KOPT-K1 (cell line): ENCODE data around the gene ZP2.
"Not testable (repeated sequence)": the region's sequence is repeated elsewhere in the genome, so short reads cannot be mapped to it uniquely, and the experiment has no call there.

Experiments
- H3K27ac ChIP-seq: fragments of 200-600 bp; sonication (generic); 2 replicates; pipeline ENCODE4 v1.5.1; 2016; ENCODE audit warnings: antibody characterized with exemption, mild to moderate bottlenecking, low read depth, low read length; ENCODE audit not compliant: poor library complexity, severe bottlenecking
- H3K36me3 ChIP-seq: fragments of 200-600 bp; sonication (generic); 2 replicates; pipeline ENCODE4 v1.5.1; 2017; ENCODE audit warnings: antibody characterized with exemption, mild to moderate bottlenecking, low read length, moderate library complexity; ENCODE audit not compliant: insufficient read depth
- H3K9me3 ChIP-seq: fragments of 200-600 bp; sonication (generic); 2 replicates; pipeline ENCODE4 v1.5.1; 2017; ENCODE audit warnings: antibody characterized with exemption, low read length, mild to moderate bottlenecking; ENCODE audit not compliant: insufficient read depth, poor library complexity, severe bottlenecking

The ZP2 gene

DNA sequence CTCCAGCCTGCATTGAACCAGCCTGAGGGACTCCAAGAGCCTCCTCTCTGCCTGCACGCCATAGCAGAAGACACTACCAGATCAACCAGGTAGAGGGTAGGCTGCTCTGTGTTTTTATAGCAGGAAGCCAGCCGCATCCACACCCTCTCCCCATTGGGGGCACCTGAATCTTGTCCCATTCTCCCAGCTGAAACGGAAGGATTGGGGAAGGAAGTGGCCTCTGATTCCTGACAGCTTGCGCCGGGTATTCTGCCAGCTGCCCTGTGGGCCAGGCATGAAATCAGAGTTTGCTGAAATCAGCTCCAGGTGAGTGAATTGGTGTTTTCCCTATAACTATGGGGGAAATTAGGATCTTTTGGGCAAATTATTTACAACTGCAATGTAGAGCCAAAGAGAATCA lies at the start of gene ZP2:
Gene ZP2 (minus strand): TSS at position 89 of the 400 bp plus-strand sequence. CDS start 27 bp downstream, at position 62.
- no peak within 1 kb of the TSS for H3K27ac ChIP-seq
- H3K9me3 ChIP-seq: no peaks in the 10 kb centered on the region
- H3K36me3 ChIP-seq: no peaks in the 10 kb centered on the region

DNA sequence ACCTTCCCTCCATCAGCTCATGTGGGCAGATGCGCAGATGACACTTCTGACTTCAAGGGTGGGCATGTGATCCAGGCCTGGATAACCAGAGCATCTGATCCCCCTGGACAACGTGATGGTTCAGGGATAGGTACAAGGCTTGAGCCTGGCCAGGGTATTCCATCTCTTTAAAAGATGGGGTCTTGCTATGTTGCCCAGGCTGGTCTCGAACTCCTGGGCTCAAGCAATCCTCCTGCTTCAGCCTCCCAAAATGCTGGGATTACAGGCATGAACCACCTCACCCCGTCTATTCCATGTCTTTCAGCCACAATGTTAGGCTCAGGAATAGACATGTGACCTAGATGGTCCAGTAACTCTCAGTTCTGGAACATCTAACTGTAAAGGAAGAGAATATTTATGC lies 45.9 kb upstream of the ZP2 start:
- no peaks in the 10 kb centered on the region for H3K36me3 ChIP-seq
- no peaks in the 10 kb centered on the region for H3K9me3 ChIP-seq
- H3K27ac ChIP-seq: no peak overlapping the region

DNA sequence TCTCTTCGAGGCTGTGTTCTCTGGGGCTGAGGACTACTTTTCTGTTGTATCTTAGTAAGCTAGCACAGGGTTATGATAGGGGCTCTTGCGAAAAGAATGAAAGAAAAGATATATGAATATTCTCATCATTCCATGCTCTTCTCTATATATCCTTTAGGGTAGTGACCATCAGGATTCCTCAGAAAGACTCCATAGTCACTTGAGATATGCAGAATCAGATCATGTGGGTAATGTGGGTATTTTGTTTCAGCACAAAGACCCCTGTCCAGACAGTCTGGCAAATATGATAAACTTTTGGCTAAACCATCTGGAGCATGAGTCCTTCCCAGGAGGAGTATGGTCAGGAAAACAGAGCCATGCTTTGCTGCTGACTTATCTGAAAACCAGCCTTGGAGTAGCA lies 45.3 kb upstream of the ZP2 start:
- Histone ChIP-seq H3K9me3 (no peaks in the 10 kb centered on the region), H3K36me3 (no peaks in the 10 kb centered on the region), H3K27ac (no peak overlapping the region)

DNA sequence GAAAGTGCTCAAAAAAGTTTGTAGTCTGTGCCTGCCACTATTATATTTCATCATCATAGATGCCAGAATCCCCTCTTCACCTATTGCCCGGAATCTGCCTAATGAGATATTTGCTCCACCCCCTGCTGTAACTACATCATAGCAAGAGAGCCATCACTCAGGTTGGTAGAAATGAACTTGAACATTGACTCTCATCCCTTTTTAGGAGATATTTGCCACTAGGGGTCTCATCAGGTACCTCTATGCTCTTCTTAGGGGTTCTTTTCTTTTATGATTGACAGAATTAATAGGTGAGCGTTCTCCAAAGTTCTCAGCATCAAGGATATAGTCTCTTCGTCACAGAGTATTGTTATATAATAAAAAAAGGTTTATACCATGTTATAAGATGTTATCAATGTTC lies 42.1 kb upstream of the ZP2 start:
- Histone ChIP-seq H3K36me3 (no peaks in the 10 kb centered on the region), H3K27ac (no peak overlapping the region), H3K9me3 (no peaks in the 10 kb centered on the region)

DNA sequence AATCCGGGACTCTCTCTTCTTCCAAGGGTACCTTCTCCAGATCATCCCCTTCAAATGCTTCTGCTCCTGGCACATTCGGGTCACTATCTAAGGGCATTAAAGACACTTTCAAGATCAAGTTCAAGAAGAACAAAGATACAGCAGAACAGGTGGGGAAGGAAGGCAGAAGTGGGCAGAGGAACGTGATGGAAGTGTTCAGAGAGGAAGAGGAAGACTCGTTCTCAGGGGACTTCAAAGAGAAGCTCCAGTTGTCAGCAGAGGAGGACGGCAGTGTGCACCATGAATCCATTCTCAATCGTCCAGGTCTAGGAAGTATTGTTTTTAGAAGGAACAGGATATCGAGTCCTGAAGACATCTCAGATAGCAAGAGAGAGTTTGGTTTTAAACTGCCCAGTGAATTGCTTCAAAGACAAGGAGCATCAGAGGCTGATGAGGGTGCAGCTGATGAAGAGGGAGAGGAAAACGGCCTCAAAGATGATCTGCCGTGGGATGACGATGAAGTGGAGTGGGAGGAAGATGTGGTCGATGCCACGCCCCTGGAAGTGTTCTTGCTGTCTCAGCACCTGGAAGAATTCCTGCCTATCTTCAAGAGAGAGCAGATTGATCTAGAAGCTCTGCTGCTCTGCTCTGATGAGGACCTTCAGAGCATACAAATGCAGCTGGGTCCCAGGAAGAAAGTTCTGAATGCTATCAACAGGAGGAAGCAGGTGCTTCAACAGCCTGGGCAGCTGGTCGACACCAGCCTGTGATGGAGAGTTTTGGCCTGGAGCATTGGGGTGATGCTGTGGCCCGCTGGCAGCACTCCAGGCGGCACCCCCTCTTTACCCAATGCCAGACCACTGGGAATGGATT lies 38.9 kb upstream of the ZP2 start:
- Histone ChIP-seq H3K36me3 (no peaks in the 10 kb centered on the region), H3K9me3 (no peaks in the 10 kb centered on the region), H3K27ac (no peak overlapping the region)

DNA sequence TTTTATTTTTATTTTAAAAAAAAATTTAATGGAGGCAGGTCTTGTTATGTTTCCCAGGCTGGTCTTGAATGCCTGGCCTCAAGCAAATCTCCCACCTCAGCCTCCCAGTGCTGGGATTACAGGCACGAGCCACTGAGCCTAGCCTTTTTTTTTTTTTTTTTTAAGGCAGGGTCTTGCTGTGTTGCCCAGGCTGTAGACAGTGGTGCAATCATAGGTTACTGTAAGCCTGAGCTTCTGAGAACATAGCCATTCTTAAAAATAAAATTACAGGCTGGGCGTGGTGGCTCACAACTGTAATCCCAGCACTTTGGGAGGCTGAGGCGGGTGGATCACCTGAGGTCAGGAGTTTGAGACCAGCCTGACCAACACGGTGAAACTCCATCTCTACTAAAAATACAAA lies 36.8 kb upstream of the ZP2 start:
- H3K27ac ChIP-seq, H3K36me3 ChIP-seq: not testable (repeated sequence)

DNA sequence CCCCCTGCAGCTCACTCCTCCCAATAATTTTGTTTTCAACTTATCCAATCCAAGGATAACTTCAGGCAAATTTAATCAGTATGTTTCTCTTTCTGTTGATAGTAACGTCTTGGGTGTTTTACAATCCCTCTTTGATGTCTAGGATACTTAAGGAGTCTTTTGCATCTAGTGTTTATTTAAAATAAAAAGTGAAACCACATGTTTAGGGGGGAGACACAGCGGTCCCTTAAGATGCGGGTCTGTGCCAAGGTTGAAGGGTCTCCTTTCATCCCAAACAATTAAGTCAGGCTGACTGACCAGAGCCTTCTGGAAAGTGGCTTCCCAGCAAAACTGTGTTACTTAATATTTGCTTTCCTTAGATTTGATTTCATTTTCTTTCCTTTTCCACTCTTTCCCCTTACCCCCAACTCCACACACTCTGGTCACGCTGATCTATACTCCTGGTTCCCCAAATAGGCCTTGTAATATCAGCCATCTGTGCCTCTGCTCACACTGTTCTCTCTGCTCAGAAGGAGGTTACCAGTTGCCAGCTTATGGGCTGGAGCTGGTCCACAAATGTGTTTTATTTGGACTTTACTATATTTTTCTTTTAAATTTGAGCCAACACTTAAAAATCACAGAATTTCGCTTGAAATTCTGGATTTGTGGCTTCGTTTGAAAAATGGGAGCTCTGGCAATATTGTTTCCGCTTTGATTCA lies 33.3 kb upstream of the ZP2 start:
- no peaks in the 10 kb centered on the region for H3K9me3 ChIP-seq
- no peak overlapping the region for H3K27ac ChIP-seq
- H3K36me3 ChIP-seq: no peaks in the 10 kb centered on the region

More for the DNA sequence above, 36.8 kb upstream of the ZP2 start:
- not testable (repeated sequence) for H3K9me3 ChIP-seq

DNA sequence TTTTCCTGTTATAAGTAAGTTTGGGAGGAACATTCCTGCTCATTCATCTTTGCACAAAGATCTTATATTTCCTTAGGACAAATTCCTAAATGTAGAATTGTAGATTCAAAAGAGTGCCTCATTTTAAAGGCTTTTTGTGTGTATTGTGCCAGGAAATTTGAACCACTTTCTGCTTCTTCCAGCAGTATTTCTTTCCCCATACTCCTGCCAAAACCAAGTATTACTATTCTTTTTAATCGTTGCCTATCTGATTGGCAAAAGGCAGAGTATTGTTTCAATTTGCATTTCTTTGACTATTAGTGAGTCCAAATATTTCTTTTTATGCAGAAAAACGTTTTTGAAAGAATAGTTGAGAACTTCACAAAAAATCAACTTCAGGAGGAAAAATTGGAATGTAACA lies 31.4 kb upstream of the ZP2 start:
- H3K9me3 ChIP-seq: no peaks in the 10 kb centered on the region
- no peaks in the 10 kb centered on the region for H3K36me3 ChIP-seq

DNA sequence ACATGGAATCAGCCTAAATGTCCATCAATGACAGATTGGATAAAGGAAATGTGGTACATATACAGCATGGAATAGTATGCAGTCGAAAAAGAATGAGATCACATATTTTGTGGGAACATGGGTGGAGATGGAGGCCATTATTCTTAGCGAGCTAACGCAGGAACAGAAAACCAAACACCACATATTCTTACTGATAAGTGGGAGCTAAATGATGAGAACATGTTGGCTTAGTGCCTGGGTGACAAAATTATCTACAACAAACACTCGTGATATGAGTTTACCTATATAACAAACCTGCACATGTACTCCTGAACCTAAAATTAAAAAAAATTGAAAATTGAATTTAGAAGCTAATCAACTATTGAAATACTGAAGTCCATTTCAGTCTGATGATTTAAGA lies 28.3 kb upstream of the ZP2 start:
- Histone ChIP-seq H3K27ac (no peak overlapping the region), H3K36me3 (no peaks in the 10 kb centered on the region), H3K9me3 (no peaks in the 10 kb centered on the region)

More for the DNA sequence above, 31.4 kb upstream of the ZP2 start:
- H3K27ac ChIP-seq: no peak overlapping the region

DNA sequence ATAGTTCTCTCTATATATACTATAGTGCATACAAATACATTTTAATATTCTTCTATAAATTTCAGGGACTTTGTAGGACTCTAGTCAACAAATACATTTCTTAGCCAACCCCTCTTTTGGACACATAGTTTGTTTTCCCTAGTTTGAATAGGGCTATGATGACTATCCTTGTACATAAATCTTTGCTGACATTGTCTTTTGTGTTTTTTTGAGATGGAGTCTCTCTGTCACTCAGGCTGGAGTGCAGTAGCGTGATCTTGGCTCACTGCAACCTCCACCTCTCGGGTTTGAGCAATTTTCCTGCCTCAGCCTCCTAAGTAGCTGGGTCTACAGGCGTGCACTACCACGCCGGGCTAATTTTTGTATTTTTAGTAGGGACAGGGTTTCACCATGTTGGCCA lies 25.5 kb upstream of the ZP2 start:
- Histone ChIP-seq H3K36me3 (no peaks in the 10 kb centered on the region), H3K9me3 (no peaks in the 10 kb centered on the region), H3K27ac (no peak overlapping the region)

DNA sequence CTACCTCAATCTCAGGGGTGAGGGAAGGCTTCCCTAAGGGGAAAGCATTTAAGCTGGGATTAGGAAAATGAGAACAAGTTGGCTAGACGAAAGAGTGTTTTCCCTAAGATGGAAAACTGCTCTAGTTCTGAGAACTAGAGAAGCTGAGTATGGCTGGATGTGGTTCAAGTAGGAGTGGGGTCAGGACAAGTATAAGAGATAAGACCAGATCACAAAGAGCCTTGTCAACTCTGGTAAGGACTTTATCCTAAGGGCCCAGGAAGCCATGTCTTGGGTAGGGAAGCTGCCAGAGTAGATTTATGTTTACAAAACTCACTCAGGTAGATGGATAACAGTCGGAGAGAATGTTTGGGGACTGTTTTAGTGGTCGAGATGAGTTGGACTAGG lies 23.8 kb upstream of the ZP2 start:
- Histone ChIP-seq H3K27ac (no peak overlapping the region), H3K9me3 (no peaks in the 10 kb centered on the region), H3K36me3 (no peaks in the 10 kb centered on the region)

DNA sequence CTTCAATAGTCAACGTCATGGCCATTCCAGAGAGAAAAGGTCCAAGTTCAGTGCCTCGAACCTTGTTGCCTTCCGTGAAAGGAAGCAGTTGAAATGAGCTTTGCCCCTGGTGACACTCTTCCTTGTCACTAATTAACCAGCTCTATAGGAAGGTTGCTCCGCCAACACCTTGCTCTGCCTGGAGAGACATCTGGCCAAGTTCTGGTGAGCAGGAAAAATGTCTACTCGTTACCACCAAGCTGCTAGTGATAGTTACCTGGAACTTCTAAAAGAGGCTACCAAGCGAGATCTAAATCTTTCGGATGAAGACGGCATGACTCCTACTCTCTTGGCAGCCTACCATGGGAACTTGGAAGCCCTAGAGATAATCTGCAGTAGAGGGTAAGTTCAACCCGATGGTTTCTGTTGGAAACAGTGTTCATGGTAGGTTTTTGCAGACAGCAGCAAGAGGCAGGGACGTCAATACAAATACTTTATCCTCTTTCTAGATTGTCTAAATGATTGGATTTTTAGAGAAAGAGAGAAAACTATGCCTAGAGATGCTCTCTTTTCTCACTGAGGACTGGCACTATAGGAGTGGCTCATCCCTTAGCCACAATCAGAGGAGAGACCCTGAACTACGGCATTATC lies 22.3 kb upstream of the ZP2 start, which contains the start of gene ANKS4B:
Gene ANKS4B (plus strand): TSS at position 179 of the 630 bp plus-strand sequence. CDS start 39 bp downstream, at position 218.
- Histone ChIP-seq H3K36me3 (no peaks in the 10 kb centered on the region), H3K9me3 (no peaks in the 10 kb centered on the region), H3K27ac (no peak within 1 kb of the TSS)

DNA sequence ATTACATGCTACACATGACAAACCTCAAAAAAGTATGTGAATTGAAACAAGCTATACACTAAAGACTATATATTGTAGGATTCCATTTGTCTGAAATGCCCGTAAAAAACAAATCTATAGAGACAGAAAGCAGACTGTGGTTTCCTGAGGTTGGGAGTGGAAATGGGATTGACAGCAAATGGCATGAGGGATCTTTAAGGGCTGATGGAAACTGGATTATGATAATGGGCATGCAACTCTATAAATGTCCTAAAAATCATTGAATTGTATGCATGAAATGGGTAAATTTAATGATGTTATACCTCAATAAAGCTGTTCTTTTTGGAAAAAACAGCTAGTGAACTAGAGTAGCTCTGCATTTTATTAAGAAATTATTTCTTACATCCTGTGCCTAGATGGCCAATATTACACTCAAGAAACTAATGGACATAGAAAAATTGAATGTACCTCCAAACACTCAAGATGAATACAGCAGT lies 21.7 kb upstream of the ZP2 start:
- Histone ChIP-seq H3K36me3 (no peaks in the 10 kb centered on the region), H3K9me3 (no peaks in the 10 kb centered on the region)

DNA sequence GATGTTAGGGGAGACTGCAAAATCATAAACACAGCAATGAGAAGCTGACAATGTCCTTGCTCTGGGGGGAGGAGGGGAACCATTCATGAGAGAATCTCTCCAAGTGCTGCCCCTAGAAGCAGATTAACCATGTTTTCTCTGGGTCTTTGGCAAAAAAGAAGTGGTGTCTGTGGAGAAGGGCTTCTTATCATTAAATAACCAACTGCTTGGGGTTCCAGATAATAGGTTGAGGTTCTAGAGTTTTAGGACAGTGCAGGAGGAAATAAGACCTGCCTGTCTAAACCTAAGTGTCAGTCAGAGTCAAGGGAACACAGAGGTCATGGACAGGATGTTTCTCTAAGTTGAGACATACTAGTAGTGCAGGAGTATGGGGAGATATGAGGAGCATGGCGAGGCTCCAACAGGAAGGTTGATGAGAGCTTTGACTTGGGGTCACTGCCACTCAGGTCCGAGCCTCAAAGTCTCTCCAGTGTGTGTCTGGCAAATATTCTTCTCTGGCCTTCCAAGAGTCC lies 17.0 kb upstream of the ZP2 start:
- Histone ChIP-seq H3K36me3 (no peaks in the 10 kb centered on the region), H3K9me3 (no peaks in the 10 kb centered on the region), H3K27ac (no peak overlapping the region)

More for the DNA sequence above, 21.7 kb upstream of the ZP2 start:
- H3K27ac ChIP-seq: no peak overlapping the region

DNA sequence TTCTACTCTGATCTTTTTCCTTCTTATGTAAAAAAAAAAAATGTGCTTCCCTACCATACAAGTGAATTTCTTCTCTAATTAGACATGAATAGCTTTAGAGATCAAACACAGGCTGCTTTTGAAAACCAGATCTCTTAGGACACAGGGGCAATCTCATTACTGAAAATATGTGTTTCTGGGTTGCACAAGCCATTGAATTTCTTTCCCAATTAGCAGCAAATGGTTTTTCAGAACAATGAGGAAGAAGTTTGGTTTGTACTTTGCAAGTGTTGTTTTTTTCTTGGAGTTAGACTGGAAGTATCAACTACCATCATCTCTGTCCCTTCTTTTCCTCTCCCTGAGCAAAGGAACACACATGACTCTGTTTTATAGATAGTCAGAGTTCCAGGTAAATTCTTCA lies 16.5 kb upstream of the ZP2 start:
- Histone ChIP-seq H3K36me3 (no peaks in the 10 kb centered on the region), H3K27ac (no peak overlapping the region), H3K9me3 (no peaks in the 10 kb centered on the region)
